Brain microvascular endothelial cell (primary cell): ENCODE results near the gene CNTNAP1.
"Not testable (repeated sequence)": the region's sequence is repeated elsewhere in the genome, so short reads cannot be mapped to it uniquely, and the experiment has no call there.

Experiments
- DNase-seq: peaks from one replicate; pipeline ENCODE4 v3.0.0-alpha.2; 2020
- H3K27ac ChIP-seq: fragments of 250-450 bp; sonication (Bioruptor Pico); 2 replicates; pipeline ENCODE4 v1.5.1; 2020; ENCODE audit warnings: mild to moderate bottlenecking, moderate library complexity
- H3K27me3 ChIP-seq: fragments of 250-450 bp; sonication (Bioruptor Pico); replicated peaks from 2 replicates; pipeline ENCODE4 v1.5.1; 2020; ENCODE audit warnings: mild to moderate bottlenecking
- H3K36me3 ChIP-seq: fragments of 250-450 bp; sonication (Bioruptor Pico); replicated peaks from 2 replicates; pipeline ENCODE4 v1.5.1; 2020; ENCODE audit warnings: mild to moderate bottlenecking
- H3K4me3 ChIP-seq: 2 replicates; pipeline ENCODE4 v1.5.1; 2011; ENCODE audit warnings: low read depth, mild to moderate bottlenecking, control low read depth, low read length, moderate library complexity
- in situ Hi-C: cut with HindIII; loops from 2 replicates; pipeline ENCODE4 v1.10.0; 2017; ENCODE audit warnings: low sequenced_read_pairs, low pct_ligation_motif_present
- TF ChIP-seq, protein P1 (sequence below): IDR thresholded peaks from 2 replicates; pipeline ENCODE4 v1.5.1; 2011; ENCODE audit warnings: low read depth, mild to moderate bottlenecking, moderate library complexity, low read length, control low read depth, inconsistent platforms; ENCODE audit errors: missing control alignments

CNTNAP1 gene

GRCh38 chr17:42725143-42725542 is 42.8 kb downstream of the CNTNAP1 start:
- TF ChIP-seq, protein P1, sequence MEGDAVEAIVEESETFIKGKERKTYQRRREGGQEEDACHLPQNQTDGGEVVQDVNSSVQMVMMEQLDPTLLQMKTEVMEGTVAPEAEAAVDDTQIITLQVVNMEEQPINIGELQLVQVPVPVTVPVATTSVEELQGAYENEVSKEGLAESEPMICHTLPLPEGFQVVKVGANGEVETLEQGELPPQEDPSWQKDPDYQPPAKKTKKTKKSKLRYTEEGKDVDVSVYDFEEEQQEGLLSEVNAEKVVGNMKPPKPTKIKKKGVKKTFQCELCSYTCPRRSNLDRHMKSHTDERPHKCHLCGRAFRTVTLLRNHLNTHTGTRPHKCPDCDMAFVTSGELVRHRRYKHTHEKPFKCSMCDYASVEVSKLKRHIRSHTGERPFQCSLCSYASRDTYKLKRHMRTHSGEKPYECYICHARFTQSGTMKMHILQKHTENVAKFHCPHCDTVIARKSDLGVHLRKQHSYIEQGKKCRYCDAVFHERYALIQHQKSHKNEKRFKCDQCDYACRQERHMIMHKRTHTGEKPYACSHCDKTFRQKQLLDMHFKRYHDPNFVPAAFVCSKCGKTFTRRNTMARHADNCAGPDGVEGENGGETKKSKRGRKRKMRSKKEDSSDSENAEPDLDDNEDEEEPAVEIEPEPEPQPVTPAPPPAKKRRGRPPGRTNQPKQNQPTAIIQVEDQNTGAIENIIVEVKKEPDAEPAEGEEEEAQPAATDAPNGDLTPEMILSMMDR: no peak
- Histone ChIP-seq H3K36me3 (peaks cover 17% of the 10 kb centered on the region), H3K27ac (no peak overlapping the region), H3K4me3 (no peak overlapping the region), H3K27me3 (no peaks in the 10 kb centered on the region)
- no peak for DNase-seq
- in situ Hi-C loops: no loop called here

DNA sequence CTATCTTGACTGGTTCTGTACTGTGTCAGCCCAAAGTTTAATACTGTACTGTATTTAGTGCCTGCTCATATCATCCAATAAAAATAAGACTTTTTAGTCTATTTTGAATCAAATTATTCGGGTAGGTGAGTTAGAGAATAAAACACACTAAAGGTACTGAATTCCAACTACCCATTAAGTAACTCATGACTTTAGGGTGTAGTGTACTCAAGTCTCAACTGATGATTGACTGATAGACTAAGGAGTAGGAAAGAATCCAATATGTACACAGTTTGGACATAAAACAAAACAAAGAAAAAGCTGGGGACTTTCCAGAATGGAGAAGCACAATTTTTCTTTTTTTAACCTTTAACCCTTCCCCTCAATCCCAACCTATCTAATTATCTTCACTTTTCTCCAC is 58.4 kb downstream of the CNTNAP1 start:
- in situ Hi-C loops: no loop called here
- DNase-seq: no peak
- TF ChIP-seq, protein P1: no peak
- Histone ChIP-seq H3K27me3 (no peaks in the 10 kb centered on the region), H3K36me3 (no peaks in the 10 kb centered on the region), H3K4me3 (no peak overlapping the region), H3K27ac (no peak overlapping the region)

DNA sequence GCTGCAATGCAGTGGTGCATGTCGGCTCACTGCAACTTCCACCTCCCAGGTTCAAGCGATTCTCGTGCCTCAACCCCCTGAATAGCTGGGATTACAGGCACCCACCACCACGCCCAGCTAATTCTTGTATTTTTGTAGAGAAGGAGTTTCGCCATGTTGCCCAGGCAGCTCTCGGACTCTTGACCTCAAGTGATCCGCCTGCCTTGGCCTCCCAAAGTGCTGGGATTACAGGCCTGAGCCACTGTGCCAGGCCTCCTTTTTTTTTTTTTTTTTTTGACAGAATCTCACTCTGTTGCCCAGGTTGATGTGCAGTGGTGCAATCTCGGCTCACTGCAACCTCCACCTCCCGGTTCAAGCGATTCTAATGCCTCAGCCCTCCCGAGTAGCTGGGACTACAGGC is 60.6 kb downstream of the CNTNAP1 start:
- H3K27ac ChIP-seq, H3K4me3 ChIP-seq, in situ Hi-C loops, H3K27me3 ChIP-seq, DNase-seq, H3K36me3 ChIP-seq: not testable (repeated sequence)

- in situ Hi-C loops: no loop called here
- TF ChIP-seq, protein P1: peak; percentile 48
- Histone ChIP-seq H3K4me3 (peak overlapping the region; percentile 78), H3K27me3 (no peaks in the 10 kb centered on the region), H3K27ac (peak overlapping the region; percentile 56), H3K36me3 (no peaks in the 10 kb centered on the region)
- no peak for DNase-seq
Measured at GRCh38 chr17:42743595-42744282, 61.4 kb downstream of the CNTNAP1 start.

DNA sequence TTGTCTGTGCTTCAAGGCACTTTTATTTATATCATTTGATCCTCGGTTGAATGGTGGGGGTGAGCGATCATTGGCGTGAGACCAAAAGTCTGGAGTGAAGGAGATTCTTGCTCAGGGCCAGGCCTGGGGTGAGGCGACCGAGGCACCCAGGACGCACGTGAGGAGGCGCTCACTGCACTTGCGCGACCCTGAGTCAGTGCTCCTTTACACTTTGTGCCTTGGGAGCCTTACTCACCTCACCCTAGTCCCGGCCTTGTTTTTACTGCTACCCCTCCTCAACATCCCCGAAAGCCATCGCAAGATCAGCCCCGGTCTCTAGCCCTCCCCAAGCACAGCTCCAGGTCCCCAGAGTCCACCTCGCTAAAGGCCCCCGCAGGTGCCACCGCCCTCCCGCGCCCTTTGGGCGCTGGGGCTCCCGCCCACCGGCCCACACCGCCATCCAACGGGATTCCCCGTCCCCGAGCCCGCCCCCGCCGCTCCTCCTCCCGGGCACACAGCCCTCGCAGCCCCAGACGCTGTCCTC is 62.0 kb downstream of the CNTNAP1 start:
- Histone ChIP-seq H3K27ac (peak overlapping the region; percentile 56), H3K27me3 (no peaks in the 10 kb centered on the region), H3K4me3 (peak overlapping the region; percentile 78), H3K36me3 (no peaks in the 10 kb centered on the region)
- TF ChIP-seq, protein P1: no peak
- DNase-seq: no peak
- in situ Hi-C loops: no loop called here

- peak; percentile 71 for DNase-seq
- Histone ChIP-seq H3K36me3 (no peaks in the 10 kb centered on the region), H3K27ac (peak within 1 kb of the TSS; percentile 56), H3K4me3 (peak within 1 kb of the TSS; percentile 78), H3K27me3 (no peaks in the 10 kb centered on the region)
- TF ChIP-seq, protein P1: no peak
- in situ Hi-C loops: no loop called here
Measured at GRCh38 chr17:42744806-42745617, 62.7 kb downstream of the CNTNAP1 start, which contains the start of gene EZH1. Gene EZH1, minus strand, starts transcription at chr17:42745040. Its CDS starts 16,099 bp downstream, at chr17:42728941.
